ENCODE data around the gene RALGPS1. TPM values are rescaled to one million over a fixed set of nuclear protein-coding genes. Genes with fewer than 3 reads are reported as not detected.
A peak's percentile ranks its signal among the peaks of the same experiment; 100 is the strongest.

RALGPS1 gene
- total RNA-seq, 6 donors from 2014 or later: 12.3 to 52.4 (median 17.1) TPM

DNA sequence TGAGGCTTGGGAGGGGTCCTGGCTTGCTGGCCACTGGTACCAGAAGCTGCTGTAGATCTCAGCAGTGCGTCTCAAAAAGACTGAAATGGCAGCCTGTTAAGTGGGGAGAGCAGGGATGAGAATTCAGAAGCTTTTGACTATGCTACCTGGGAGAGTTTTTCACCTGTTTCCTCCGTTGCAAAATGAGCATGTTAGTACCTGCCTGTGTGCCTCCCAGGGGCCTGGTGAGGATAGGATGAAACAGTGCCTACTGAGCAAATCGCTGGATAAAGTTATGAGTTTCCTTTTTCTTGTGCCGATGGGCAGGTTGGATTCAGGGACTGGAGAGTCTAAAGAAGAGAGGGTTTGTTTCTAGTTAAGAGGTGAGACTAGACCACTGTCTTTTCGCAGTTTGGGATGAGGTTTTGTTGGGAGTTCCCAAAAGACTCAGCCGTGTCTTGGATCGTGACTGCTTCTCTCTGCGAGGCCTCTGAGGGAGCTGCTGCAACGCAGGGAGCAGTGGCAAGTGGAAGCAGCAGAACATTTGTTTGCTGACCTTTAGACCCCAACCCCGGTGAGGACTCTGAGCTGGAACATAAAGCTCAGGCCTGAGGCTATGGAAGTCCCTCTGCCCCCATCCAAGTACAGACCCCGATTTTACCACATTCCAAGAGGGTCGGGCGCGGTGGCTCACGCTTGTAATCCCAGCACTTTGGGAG is 1.4 kb downstream of the RALGPS1 start:
- no peak for DNase-seq
- 66 to 80% methylated on average over 5 to 15 of the region's 15 CpGs for WGBS, 2 donors
- Histone ChIP-seq H3K4me3 (peak overlapping the region in 3 of 4 donors; percentile 68 to 86 (median 81)), H3K36me3 (no peaks in the 10 kb centered on the region), H3K4me1 (peaks cover 8 to 15% (median 11%) of the 10 kb centered on the region in 4 donors), H3K9me3 (no peaks in the 10 kb centered on the region), H3K27me3 (no peaks in the 10 kb centered on the region), H3K27ac (peak overlapping the region in 2 of 4 donors; percentile 69 to 90)
- no peak for ATAC-seq (ENCODE audit: low FRiP score in 2 of 2)
- TF ChIP-seq EP300 (IDR thresholded peaks at IDR 0.05) (no peak), CTCF (IDR thresholded peaks at IDR 0.05) (no peak), POLR2A (IDR thresholded peaks at IDR 0.05) (no peak), POLR2AphosphoS5 (IDR thresholded peaks at IDR 0.05) (no peak)

- H3K36me3 ChIP-seq: no peaks in the 10 kb centered on the region
- 78 to 79% methylated on average over 2 of the region's 2 CpGs for WGBS, 2 donors
These were observed 2.3 kb downstream of the RALGPS1 start for GRCh38 chr9:126916909-126917308.

GRCh38 chr9:126919193-126919592 is 4.6 kb downstream of the RALGPS1 start:
- no peak for TF ChIP-seq POLR2AphosphoS5 (IDR thresholded peaks at IDR 0.05)
- TF ChIP-seq EP300 (IDR thresholded peaks at IDR 0.05): no peak
- TF ChIP-seq POLR2A (IDR thresholded peaks at IDR 0.05): no peak
- TF ChIP-seq CTCF (IDR thresholded peaks at IDR 0.05): no peak
- no peak overlapping the region for H3K4me3 ChIP-seq

More at GRCh38 chr9:126916909-126917308, 2.3 kb downstream of the RALGPS1 start:
- TF ChIP-seq POLR2AphosphoS5 (IDR thresholded peaks at IDR 0.05): no peak
- Histone ChIP-seq H3K4me3 (no peak overlapping the region), H3K4me1 (peaks cover 8 to 15% (median 11%) of the 10 kb centered on the region in 4 donors), H3K27me3 (no peaks in the 10 kb centered on the region), H3K9me3 (no peaks in the 10 kb centered on the region), H3K27ac (no peak overlapping the region)
- DNase-seq: no peak
- no peak for ATAC-seq (ENCODE audit: low FRiP score in 2 of 2)

GRCh38 chr9:126925876-126926275 is 11.3 kb downstream of the RALGPS1 start:
- no peaks in the 10 kb centered on the region for H3K27me3 ChIP-seq
- no peak for TF ChIP-seq EP300 (IDR thresholded peaks at IDR 0.05)
- no peak for TF ChIP-seq CTCF (IDR thresholded peaks at IDR 0.05)
- no peak for TF ChIP-seq POLR2A (IDR thresholded peaks at IDR 0.05)
- H3K4me3 ChIP-seq: no peak overlapping the region
- no peaks in the 10 kb centered on the region for H3K4me1 ChIP-seq
- no peaks in the 10 kb centered on the region for H3K9me3 ChIP-seq
- ATAC-seq (ENCODE audit: low FRiP score in 2 of 2) (no peak), DNase-seq (no peak)
- no peak overlapping the region for H3K27ac ChIP-seq
- no peaks in the 10 kb centered on the region for H3K36me3 ChIP-seq

More at GRCh38 chr9:126919193-126919592, 4.6 kb downstream of the RALGPS1 start:
- no peak for ATAC-seq (ENCODE audit: low FRiP score in 2 of 2)
- Histone ChIP-seq H3K27me3 (no peaks in the 10 kb centered on the region), H3K4me1 (peaks cover 6 to 13% (median 9%) of the 10 kb centered on the region in 4 donors), H3K36me3 (no peaks in the 10 kb centered on the region), H3K27ac (no peak overlapping the region), H3K9me3 (no peaks in the 10 kb centered on the region)
- DNase-seq: no peak
- 79 to 88% methylated on average over 1 of the region's 1 CpG for WGBS, 2 donors

DNA sequence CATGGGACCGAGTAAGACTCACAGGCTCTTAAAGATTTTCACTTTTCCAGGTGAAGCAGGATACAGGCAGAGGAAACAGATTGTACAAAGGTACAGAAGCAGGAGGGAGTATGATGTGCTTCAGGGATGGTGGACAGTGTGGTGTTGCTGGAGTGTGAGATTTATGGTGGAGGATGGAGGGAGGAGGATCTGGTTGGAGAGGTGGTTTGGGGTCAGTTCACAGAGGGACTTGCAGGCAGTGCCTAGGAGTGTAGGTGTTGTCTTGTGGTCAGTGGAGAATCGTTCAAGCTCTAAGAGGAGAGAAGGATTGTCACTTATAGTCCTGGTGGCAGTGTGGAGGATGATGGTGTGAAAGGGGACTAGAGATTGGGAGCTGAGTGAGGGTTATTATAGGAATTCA is 11.8 kb downstream of the RALGPS1 start:
- no peaks in the 10 kb centered on the region for H3K27me3 ChIP-seq
- H3K9me3 ChIP-seq: no peaks in the 10 kb centered on the region
- no peaks in the 10 kb centered on the region for H3K36me3 ChIP-seq
- H3K4me3 ChIP-seq: no peak overlapping the region
- DNase-seq (no peak), ATAC-seq (ENCODE audit: low FRiP score in 2 of 2) (no peak)
- no peak for TF ChIP-seq CTCF (IDR thresholded peaks at IDR 0.05)
- no peak for TF ChIP-seq POLR2A (IDR thresholded peaks at IDR 0.05)
- WGBS, 2 donors: 64 to 76% methylated on average over 2 of the region's 2 CpGs
- H3K27ac ChIP-seq: no peak overlapping the region
- H3K4me1 ChIP-seq: no peaks in the 10 kb centered on the region
